GM19372 (cell line): Measurements from ENCODE around the gene IGF1R.

Experiments used
- ATAC-seq: cut with Tn5 transposase; IDR thresholded peaks from one replicate; pipeline ENCODE4 v1.9.1; 2021; ENCODE audit warnings: mild to moderate bottlenecking, low read depth, moderate library complexity; ENCODE audit not compliant: unreplicated experiment

Gene IGF1R

DNA sequence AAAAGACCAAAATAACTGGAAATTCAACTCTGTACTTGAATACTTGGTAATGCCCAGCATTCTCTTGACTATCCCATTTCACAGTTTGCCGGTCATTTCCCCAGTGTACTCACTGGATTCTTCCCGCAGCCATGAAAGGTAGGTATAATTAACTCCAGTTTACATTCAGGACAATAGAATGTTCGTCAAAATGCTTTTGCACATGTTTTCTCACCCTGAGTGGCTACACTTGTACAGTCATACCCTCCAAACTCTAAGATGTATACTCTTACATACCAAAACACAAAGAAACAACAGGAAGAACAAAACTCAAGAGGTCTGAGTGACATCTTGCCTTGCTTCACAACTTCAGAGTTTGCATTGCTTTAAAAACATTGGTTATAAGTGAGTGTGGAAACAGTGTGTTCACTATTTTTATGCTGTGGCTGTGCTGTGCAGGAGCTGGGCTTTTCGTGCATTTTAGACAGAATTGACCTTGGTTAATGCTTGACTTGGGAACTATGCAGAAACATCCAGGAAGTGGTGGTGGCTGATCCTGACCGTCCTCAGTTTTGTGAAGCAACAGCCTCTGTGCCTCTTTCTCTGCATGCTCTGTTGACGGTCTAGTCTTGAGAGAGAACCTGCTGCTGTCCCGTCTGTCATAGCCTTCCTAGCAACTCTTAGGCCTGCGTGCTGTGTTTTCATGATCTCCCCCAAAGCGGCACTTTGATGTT is 90.5 kb downstream of the IGF1R start:
- no peak for ATAC-seq

DNA sequence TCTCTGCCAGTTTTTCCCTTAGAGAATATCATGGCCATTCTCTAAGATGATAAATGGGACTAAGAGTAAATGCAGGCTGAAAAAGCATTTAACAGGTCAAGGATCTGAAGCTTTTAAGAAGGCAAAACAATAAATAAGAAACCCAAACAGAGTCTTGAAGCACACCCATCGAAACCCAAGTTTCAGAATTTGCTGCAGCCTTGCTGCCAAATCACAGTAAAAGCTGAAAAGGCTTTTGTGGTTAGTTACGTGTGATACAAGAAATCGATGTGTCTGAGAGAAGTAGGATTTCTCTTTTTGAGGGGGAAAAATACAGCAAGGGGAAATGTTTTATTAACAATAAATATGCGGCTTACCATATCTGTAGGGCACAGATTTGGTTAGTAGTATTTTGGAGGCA is 92.0 kb downstream of the IGF1R start:
- no peak for ATAC-seq

DNA sequence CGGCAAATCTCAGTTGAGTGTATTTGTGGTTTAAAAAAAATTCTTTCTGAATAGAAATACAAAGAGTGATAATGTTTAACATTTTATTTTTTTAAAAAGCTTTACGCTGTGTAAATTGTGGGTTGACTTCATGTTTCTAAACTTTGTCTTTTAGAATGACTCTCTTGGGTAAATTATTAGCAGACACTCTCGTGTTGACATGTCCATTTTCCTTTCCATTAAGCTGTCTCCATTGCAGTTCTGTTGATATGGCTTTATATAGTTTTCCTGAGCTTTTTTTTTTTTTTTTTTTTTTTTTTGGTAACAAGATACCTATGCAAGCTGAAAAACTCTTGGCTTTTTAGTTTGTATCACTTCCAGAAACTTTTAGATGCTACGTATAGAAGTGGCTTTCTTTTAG is 92.6 kb downstream of the IGF1R start:
- no peak for ATAC-seq

DNA sequence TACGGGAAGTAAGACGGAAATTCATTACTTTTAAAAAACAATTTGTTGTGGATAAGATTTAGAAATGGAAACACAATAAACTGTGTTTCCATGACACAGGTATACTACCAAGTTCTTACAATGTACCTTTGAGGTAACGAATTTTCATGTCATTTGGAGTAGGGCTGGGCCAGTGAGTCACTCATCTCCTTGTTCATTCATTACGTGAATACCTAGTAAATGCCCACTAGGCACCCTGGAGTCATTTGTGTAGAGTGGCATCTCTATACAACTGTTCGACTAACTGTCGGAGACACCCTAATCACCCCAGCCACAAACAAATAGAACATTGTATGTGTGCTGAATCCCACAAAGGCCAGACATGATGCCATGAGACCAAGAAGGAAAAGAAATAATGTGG is 94.8 kb downstream of the IGF1R start:
- no peak for ATAC-seq

DNA sequence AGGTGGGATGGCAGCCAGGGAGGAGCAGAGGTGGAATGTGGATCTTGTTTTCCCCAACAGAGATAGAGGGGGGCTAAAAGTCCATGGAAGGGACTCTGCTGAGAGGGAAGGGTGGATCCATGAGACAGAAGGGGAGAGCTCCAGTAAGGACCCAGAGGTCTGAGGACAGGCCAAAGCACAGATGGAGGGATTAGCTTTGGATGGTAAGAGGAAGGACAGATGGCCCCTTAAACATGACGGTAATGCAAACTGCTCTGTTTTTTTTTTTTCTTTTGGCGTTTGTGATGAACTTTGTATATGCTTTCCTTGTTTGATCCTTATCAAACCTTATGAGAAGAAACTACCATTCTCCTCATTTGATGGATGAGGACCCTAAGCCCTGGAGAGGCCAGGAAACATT is 96.2 kb downstream of the IGF1R start:
- no peak for ATAC-seq

DNA sequence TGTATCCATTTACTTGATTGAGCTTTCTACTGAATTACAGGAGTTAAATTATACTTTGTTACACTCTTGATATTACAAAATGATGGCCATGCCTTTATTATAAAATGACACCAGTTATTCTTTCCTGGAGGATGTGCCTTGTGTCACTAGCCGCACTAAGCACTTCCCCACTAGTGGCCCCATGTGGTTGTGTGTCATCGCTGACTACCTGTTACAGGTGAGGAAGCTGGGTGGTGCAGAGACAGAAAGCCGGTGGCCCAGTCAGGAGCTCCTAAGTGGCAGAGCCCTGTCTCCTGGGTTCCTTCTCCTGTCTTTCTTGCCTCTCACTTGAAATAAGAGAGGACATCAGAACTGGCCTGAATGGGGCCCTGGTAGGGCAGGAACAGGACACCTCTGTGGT is 96.8 kb downstream of the IGF1R start:
- ATAC-seq: no peak

DNA sequence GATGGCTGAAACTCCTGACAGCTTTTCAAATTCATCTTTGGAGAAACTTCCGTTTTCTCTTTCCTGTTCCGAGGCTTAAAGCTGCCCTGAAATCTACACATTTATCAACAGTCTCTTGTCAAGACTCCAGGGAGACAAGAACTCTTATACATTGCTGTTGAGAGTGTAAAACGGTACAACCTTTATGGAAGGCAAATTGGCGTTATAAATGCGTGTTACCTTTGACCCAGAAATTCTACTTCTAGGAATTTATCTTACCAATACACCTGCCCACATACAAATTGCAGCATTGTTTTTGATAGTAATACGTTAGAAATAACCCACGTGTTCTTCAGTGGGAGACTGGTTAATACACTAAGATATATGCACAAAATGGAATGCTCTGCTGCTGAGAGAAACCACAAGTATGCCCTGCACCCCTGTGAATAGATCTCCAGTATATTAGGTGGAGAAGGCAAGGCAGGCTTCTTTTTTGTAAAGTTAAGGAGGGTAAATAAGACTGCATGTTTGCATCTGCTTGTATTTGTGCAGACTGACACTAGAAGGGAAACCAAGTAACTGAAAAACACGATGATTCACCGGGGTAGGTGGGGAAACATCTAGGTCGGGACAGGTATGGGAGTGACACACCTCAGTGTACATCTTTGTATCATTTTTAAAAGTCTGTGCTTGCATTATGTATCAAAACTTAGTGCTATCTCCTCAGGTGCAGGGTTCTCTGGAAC is 97.5 kb downstream of the IGF1R start:
- no peak for ATAC-seq

DNA sequence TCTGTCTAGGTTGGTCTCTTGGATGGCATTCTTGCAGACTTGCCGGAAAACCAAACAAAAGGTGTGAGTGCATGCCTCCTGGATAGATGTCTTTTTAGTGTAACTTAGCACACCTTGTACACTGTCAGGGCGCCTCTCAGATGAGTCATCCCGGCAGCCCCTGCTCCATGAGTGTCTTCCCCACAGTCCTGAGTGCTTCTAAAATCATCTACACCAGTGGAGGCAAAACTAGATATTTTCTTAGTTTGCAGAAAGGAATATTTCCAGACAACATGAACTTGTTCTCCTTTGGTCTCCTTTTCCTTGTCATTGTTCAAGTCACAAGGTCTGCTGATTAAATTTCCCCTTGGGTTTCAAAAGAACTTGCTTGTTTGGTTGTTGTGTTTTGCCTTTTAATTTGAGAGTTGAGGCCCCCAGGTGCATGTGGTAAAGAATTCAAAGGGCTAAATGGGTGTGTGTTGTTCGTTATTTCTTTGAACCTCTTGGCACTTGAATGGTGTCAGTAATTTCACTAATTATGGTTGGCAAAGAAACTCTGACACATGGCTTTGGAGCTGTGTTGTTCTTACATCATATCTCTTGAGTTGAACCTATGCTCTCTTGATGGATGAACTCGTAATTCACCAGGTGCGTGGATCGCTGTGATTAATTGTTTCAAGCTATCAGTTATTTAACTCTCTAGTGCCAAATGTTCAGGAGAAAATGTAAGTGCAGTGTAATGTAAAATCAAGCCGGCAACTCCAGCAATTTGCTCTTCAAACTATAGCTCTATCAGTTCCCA is 98.2 kb downstream of the IGF1R start:
- no peak for ATAC-seq

DNA sequence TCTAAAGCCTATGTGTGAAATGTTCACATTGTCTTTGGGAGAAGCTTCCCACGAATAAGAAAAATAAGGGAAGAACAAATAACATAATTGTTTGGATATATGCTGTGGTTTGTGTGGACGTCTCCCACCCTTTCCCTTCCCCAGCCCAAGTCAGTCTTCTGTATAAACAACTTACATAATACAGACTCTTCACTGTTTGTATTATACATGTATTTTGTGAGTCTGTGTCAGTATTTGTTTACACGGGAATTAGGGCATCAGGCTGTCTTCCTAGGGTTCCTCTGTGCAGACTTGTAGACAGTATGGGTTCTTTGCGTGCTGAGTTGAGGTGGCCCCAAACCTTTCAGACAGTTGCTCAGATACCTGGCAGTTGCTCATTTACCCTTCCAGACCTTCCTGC is 103.4 kb downstream of the IGF1R start:
- ATAC-seq: no peak

DNA sequence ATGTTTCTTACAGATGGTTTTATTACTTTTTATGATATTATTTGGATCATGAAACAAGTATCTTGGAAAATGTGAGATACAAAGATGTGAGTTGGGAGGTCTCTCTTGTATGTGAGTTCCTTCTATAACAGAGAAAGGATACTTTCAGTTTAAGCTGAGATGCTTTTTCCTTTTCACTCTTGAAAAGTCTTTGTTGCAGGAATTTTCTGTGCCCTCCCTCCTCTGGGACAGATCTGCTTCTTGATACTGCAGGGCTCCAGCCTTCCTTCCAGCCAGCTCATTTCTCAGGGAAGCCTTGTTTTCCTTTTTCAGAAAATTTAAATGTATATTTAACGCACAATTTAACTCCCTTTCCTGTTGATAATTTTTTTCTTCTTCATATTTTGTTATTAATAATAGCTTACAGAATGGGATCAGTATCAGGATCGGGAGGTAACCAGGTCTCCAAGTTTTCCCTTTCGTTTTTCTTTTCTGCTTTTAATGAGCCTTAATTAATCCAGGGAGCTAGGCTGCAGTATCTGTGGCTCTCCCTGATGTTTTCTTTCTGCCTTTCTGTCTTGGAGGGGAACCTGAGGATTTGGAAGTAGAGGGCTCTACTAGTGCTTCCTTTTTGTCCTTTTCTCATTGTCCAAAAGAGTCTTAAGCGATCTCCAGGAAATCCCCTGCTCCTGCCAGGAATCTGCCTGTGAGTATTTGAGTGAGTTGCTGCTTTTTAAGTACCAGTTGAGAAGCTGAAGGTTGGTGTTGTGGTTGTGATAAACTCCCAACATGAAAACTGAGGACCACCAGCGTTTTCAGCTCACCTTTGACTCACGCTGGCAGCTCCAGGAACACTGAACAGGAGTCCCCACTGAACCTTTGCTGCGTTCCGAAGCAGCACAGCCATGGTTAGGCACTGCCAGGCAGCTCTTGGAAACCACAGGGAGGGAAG is 105.7 kb downstream of the IGF1R start:
- no peak for ATAC-seq

DNA sequence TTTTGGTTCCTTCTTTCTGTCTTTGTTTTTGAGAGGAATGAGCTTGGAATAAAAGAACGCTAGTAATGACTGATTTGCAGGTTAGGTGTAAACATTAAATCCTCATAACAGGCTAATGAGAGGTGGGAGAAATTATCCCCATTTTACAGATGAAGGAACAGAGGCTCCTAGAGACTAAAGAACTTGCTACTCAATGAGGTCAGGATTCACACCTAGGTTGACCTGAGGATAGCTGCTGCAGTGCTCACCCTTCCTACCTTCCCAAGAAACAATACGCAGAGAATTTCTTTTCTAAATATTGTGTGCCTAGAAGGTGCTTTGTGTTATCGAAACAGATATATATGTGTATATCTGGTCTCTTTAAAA is 106.3 kb downstream of the IGF1R start:
- ATAC-seq: no peak

DNA sequence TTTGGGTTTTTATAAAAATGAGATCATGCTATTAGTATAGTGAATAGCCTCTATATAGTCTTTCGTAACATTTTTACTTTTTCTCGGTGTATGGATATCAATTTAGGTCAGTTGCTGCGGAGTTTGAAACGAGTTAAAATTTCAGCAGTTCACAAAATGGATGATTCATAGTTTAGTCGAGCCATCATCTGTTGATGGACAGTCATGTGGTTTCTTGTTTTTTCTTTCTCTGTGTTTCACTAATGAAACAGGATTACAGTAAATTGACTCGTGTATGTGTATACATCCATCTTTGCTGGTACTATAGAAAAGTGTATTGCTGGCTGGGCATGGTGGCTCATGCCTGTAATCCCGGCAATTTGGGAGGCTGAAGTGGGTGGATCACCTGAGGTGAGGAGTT is 106.8 kb downstream of the IGF1R start:
- ATAC-seq: no peak

DNA sequence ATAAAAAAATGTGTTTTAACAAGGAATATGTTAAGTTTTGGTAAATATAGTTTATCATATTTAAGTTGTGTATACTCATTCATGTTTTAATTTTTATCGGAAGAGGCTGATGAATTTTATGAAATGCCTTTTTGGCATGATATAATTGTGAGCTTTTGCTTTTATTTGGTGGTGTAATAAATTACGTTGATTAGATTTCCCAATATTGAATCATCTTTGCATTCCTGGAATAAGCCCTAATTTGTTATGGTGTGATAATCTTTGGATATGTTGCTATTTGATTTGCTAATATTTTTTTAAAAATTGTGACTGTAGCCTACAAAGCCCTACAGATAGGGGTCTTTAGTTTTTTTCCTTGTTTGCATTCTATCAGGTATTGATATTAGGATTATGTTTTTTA is 107.4 kb downstream of the IGF1R start:
- ATAC-seq: no peak

DNA sequence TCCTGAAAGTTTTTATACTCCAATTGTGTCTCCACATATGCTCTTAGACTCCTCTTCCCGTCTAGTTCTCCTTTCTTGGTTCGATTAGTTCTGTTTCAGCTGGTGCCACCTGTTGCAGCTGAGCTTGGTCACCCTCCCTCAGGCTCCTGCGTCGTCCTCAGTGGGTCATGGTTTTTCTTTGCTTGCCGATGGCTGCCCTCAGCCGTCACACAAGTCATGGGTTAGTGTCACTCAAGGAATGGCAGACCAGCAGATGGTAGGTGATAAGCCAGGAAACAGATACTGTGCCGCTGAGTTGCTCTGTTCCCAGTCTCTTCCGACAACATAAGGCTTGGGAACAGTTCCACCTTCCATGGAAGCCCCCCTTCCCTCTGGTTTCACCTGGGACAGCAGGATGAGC is 109.9 kb downstream of the IGF1R start:
- no peak for ATAC-seq

DNA sequence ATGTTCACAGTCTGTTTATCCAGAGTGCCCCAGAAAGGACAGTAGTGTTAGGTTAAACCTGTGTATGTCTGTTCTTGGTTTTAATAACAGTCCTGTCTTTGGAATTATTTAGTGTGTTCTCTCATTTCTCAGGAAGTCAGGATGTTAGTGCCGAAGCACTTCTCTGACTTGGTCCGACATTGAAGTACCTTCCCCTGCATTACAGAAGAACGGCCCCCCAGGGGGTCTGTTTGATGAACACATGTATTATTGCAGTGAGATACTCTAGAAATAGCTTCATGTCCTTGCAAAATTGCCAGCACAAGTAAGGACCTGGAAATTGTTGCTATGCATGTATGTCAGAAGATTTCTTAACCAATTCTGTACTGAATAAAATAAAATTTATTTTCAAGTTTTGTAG is 110.9 kb downstream of the IGF1R start:
- ATAC-seq: no peak

DNA sequence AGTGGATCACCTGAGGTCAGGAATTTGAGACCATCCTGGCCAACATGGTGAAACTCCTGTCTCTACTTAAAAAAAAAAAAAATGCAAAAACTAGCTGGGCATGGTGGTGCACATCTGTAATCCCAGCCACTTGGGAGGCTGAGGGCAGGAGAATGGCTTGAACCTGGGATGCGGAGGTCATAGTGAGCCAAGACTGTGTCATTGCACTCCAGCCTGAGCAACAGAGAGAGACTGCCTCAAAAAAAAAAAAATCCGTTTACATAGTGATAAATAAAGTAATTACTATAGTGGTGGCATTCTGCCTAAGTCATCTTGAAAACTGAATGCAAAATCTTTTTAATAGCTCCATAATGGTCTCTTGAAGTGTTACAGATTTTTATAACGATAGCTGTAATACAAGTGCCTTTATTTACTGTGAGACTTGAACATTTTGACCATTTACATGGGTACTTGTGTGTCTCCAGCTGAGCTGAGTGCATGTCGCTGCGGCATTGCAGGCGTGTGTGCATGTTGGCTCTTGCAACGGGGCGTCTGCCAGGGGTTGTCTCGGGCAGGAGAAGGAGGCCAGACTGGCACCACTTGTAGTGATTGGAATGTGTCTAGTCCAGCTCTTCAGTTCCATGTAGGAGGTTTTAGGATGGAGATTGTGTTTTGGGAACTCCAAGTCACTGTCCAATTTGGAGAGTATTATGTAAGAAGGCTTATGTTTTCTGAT is 111.9 kb downstream of the IGF1R start:
- no peak for ATAC-seq

DNA sequence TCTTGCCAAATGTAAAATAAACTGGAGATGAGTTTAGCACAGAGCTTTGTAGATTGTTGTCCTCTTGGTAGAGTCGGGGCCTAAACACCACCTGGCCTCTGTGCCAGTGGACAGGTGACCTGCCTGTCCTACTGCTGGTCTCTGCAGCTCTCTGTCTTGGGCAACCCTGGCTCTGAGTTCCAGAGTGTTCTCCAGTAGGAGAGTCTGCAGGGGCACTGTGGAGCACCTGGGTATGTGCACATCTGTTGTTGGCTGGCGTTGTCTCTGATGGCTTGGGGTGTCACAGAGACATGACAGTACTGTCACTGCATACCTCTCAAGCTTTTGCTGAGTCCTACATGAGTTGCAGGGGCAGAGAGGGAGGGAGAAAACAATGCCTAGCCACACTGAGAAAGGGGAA is 112.6 kb downstream of the IGF1R start:
- no peak for ATAC-seq

DNA sequence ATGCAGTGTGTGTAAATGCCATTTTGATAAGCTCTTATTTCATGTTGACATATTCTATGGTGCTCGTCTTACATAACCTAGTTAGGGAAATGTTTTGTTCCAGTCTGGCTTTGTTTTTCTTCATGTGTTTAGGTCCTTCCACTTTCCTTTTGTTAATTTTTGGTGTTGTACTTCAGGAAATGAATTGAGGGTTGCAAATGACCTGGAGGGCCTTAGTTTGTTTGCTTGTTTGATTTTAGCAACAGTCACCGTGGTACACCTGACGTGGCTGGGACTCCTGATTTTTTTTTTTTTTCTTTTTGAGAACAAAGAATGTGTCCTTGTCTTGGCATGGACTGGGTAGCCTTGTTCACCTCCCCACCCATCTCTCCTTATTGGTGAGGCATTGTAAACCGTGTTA is 114.8 kb downstream of the IGF1R start:
- no peak for ATAC-seq

DNA sequence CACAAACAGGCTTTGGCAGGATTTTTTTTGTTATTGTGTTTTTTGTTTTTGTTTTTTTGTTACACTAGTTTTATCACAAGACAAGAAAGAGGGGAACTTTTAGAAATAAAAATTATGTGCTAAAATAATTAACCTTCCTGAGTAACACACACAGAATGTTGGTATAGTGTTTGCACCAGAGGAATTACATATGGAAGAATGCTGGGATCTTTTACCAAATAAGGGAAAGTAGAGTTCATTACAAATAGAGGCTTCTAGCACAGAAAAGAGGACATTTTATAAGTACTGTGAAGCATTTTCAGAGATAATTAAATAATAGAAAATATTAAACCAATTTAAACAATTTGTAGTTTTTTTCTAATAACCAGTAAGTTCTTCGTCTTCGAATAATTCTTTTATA is 116.0 kb downstream of the IGF1R start:
- no peak for ATAC-seq

DNA sequence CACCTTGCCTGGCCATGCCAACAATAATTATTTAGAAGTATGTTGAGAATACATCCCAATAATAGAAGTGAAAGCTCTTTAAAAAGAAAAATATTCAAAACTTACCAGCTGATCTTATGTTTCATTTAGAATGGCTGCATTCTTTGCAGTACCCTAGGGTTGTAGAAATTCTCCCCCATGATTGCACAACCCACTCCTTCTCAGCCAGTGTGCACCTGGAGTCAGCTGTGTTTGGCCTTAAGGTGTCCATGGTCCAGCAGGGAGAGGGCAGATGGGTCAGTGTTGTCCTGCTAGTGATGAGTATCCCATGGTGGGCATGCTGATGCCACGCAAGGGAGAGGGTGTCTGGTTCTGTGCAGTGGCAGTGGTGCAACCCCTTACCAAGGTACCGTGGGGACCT is 117.3 kb downstream of the IGF1R start:
- no peak for ATAC-seq
